CD8-positive, alpha-beta memory T cell (primary cell): ENCODE measurements around the gene GPS2. TPM values are rescaled to one million over a fixed set of nuclear protein-coding genes. Genes with fewer than 3 reads are reported as not detected.
A peak's percentile ranks its signal among the peaks of the same experiment; 100 is the strongest.

ENCODE experiments used
- CTCF ChIA-PET: fragments of 350-600 bp; sonication (Branson Sonifier 250); formaldehyde crosslinking; loops from one replicate; lab custom pipeline; 2021; ENCODE audit warnings: antibody characterized with exemption; lab: Charles Lee
- POLR2A ChIA-PET: fragments of 350-600 bp; sonication (Branson Sonifier 250); formaldehyde crosslinking; loops from one replicate; lab custom pipeline; 2021; ENCODE audit warnings: antibody characterized with exemption; lab: Charles Lee
- DNase-seq, 5 donors: peaks; one replicate each; pipeline versions ENCODE4 v3.0.0 to v3.0.0-alpha.2; 2020 to 2022; ENCODE audit warnings: mixed read lengths in 1 of 5
- H3K27ac ChIP-seq: one replicate; pipeline ENCODE4 v1.7.0; 2013; ENCODE audit warnings: low read depth, mild to moderate bottlenecking, low read length, moderate library complexity
- H3K27me3 ChIP-seq: 2 replicates; pipeline ENCODE4 v1.7.0; 2013; ENCODE audit warnings: low read length, mild to moderate bottlenecking; ENCODE audit not compliant: insufficient read depth, poor library complexity, severe bottlenecking
- H3K36me3 ChIP-seq: 2 replicates; pipeline ENCODE4 v1.7.0; 2013; ENCODE audit warnings: mild to moderate bottlenecking, low read length, moderate library complexity; ENCODE audit not compliant: insufficient read depth
- H3K4me1 ChIP-seq: 2 replicates; pipeline ENCODE4 v1.7.0; 2013; ENCODE audit warnings: mild to moderate bottlenecking, low read length, moderate library complexity; ENCODE audit not compliant: insufficient read depth
- H3K4me3 ChIP-seq: 2 replicates; pipeline ENCODE4 v1.7.0; 2013; ENCODE audit warnings: mild to moderate bottlenecking, low read length
- H3K9me3 ChIP-seq: 2 replicates; pipeline ENCODE4 v1.7.0; 2013; ENCODE audit warnings: mild to moderate bottlenecking, low read length
- H3K27ac Mint-ChIP-seq, 8 donors: one replicate each; pipeline ENCODE4 v1.8.0; 2020 to 2021; ENCODE audit warnings: mixed read lengths in 8 of 8, mild to moderate bottlenecking in 6 of 8, inconsistent platforms in 3 of 8, moderate library complexity in 3 of 8
- H3K27me3 Mint-ChIP-seq, 2 donors: one replicate each; pipeline ENCODE4 v1.8.0; 2020 to 2021; ENCODE audit warnings: mixed read lengths in 2 of 2, mild to moderate bottlenecking in 1 of 2, moderate library complexity in 1 of 2
- H3K36me3 Mint-ChIP-seq, 3 donors: one replicate each; pipeline ENCODE4 v1.8.0; 2020 to 2021; ENCODE audit warnings: mixed read lengths in 3 of 3, inconsistent platforms in 1 of 3, mild to moderate bottlenecking in 1 of 3
- H3K4me1 Mint-ChIP-seq, 3 donors: one replicate each; pipeline ENCODE4 v1.8.0; 2020 to 2021; ENCODE audit warnings: mixed read lengths in 3 of 3, inconsistent platforms in 1 of 3, mild to moderate bottlenecking in 1 of 3
- H3K4me3 Mint-ChIP-seq, 7 donors: one replicate each; pipeline ENCODE4 v1.8.0; 2020 to 2021; ENCODE audit warnings: mixed read lengths in 7 of 7, mild to moderate bottlenecking in 6 of 7, moderate library complexity in 4 of 7, inconsistent platforms in 2 of 7
- H3K9me3 Mint-ChIP-seq, 5 donors: one replicate each; pipeline ENCODE4 v1.8.0; 2020 to 2022; ENCODE audit warnings: mixed read lengths in 5 of 5, mild to moderate bottlenecking in 3 of 5, moderate library complexity in 2 of 5, inconsistent platforms in 1 of 5
- polyA plus RNA-seq: library from polyadenylated mRNA; unstranded; fragments of 300-500 nt; fragmentation: Illumina TruSeq; gene quantifications from one replicate; pipeline ENCODE4 v1.2.3, GENCODE V29; 2021
- total RNA-seq, 2 experiments: library from RNA; stranded (reverse); gene quantifications; one replicate each; pipeline ENCODE4 v1.2.3, GENCODE V29; 2021

Gene GPS2
- total and polyA plus RNA-seq, 3 experiments from 2014 or later: 81.1 to 116 (median 85.2) TPM

- Mint-ChIP-seq H3K4me3 (peak overlapping the region; percentile 91 to 99 (median 97)), H3K4me1 (peaks cover 36 to 60% (median 46%) of the 10 kb centered on the region in 3 donors), H3K9me3 (no peaks in the 10 kb centered on the region), H3K36me3 (peaks cover 0 to 27% (median 0%) of the 10 kb centered on the region in 3 donors), H3K27me3 (peaks cover 0 to 2% of the 10 kb centered on the region in 2 donors), H3K27ac (peak overlapping the region; percentile 95 to 99 (median 97))
- no peaks in the 10 kb centered on the region for H3K36me3 ChIP-seq
- peak overlapping the region; percentile 82 for H3K27ac ChIP-seq
- ChIA-PET CTCF (interaction anchor here (0.6 to 9.8 kb wide), 15 partner anchors 8 to 357 kb away, joined by 3 to 85 read pairs (median 5); partner anchors contain the start of genes ACAP1, TMEM95 and TP53), POLR2A (interaction anchor here (0.7 to 2.5 kb wide), 17 partner anchors 9 to 357 kb away, joined by 3 to 21 read pairs (median 4); partner anchors contain the start of genes DVL2, GABARAP, GPS2 and KCTD11)
- H3K4me1 ChIP-seq: peaks cover 47% of the 10 kb centered on the region
- H3K27me3 ChIP-seq: no peaks in the 10 kb centered on the region
- H3K9me3 ChIP-seq: no peaks in the 10 kb centered on the region
- H3K4me3 ChIP-seq: peak overlapping the region; percentile 79
- DNase-seq: peak; percentile 70 to 87 (median 81)
These were observed 15.0 kb upstream of the GPS2 start for GRCh38 chr17:7329997-7330637.

- H3K4me3 ChIP-seq: peak overlapping the region; percentile 79
- peak overlapping the region; percentile 82 for H3K27ac ChIP-seq
- Mint-ChIP-seq H3K9me3 (no peaks in the 10 kb centered on the region), H3K27me3 (peaks cover 0 to 2% of the 10 kb centered on the region in 2 donors), H3K4me3 (peak overlapping the region; percentile 91 to 99 (median 97)), H3K4me1 (peaks cover 33 to 54% (median 42%) of the 10 kb centered on the region in 3 donors), H3K36me3 (peaks cover 0 to 33% (median 0%) of the 10 kb centered on the region in 3 donors), H3K27ac (peak overlapping the region; percentile 95 to 99 (median 97))
- H3K36me3 ChIP-seq: no peaks in the 10 kb centered on the region
- peaks cover 43% of the 10 kb centered on the region for H3K4me1 ChIP-seq
- H3K9me3 ChIP-seq: no peaks in the 10 kb centered on the region
- peak; percentile 92 to 98 (median 97) for DNase-seq
- ChIA-PET POLR2A (interaction anchor here (0.7 to 2.5 kb wide), 17 partner anchors 10 to 358 kb away, joined by 3 to 21 read pairs (median 4); partner anchors contain the start of genes DVL2, GABARAP, GPS2 and KCTD11), CTCF (interaction anchor here (0.6 to 9.8 kb wide), 14 partner anchors 8 to 358 kb away, joined by 3 to 85 read pairs (median 5); partner anchors contain the start of genes ACAP1, TMEM95 and TP53)
- H3K27me3 ChIP-seq: no peaks in the 10 kb centered on the region
These were observed 14.3 kb upstream of the GPS2 start for GRCh38 chr17:7329374-7329996.

GRCh38 chr17:7328840-7329373 is 13.7 kb upstream of the GPS2 start, which contains the start of gene NEURL4:
NEURL4 (minus strand) TSS chr17:7329335; CDS start chr17:7329312, 23 bp downstream.
- peak within 1 kb of the TSS; percentile 79 for H3K4me3 ChIP-seq
- no peaks in the 10 kb centered on the region for H3K9me3 Mint-ChIP-seq
- POLR2A ChIA-PET: interaction anchor here (0.6 to 2.5 kb wide), 11 partner anchors 14 to 359 kb away, joined by 3 to 21 read pairs (median 4); partner anchors contain the start of genes GABARAP, GPS2, KCTD11 and POLR2A
- H3K4me1 Mint-ChIP-seq: peaks cover 37 to 58% (median 46%) of the 10 kb centered on the region in 3 donors
- H3K36me3 ChIP-seq: peaks cover 1% of the 10 kb centered on the region
- no peaks in the 10 kb centered on the region for H3K27me3 ChIP-seq
- H3K9me3 ChIP-seq: no peaks in the 10 kb centered on the region
- peak within 1 kb of the TSS; percentile 91 to 99 (median 97) for H3K4me3 Mint-ChIP-seq
- peaks cover 0 to 38% (median 0%) of the 10 kb centered on the region in 3 donors for H3K36me3 Mint-ChIP-seq
- peaks cover 0 to 2% of the 10 kb centered on the region in 2 donors for H3K27me3 Mint-ChIP-seq
- DNase-seq: peak in 2 of 5 donors; percentile 35 to 60
- H3K4me1 ChIP-seq: peaks cover 43% of the 10 kb centered on the region
- CTCF ChIA-PET: interaction anchor here (1.0 to 9.8 kb wide), 10 partner anchors 9 to 359 kb away, joined by 3 to 85 read pairs (median 6); partner anchors contain the start of genes ACAP1, TMEM95 and TP53
- H3K27ac ChIP-seq: peak within 1 kb of the TSS; percentile 82
- peak within 1 kb of the TSS; percentile 95 to 99 (median 97) for H3K27ac Mint-ChIP-seq

GRCh38 chr17:7328009-7328408 is 12.8 kb upstream of the GPS2 start:
- peaks cover 10% of the 10 kb centered on the region for H3K36me3 ChIP-seq
- CTCF ChIA-PET: interaction anchor here (2.0 to 9.8 kb wide), 4 partner anchors 10 to 32 kb away, joined by 8 to 85 read pairs (median 16); partner anchors contain the start of genes ACAP1 and TMEM95
- H3K27ac Mint-ChIP-seq: peak overlapping the region in 7 of 8 donors; percentile 52 to 98 (median 85)
- peaks cover 0 to 47% (median 0%) of the 10 kb centered on the region in 3 donors for H3K36me3 Mint-ChIP-seq
- POLR2A ChIA-PET: interaction anchor here (0.6 to 1.7 kb wide), 2 partner anchors 8 to 346 kb away, joined by 3 to 8 read pairs; partner anchors contain the start of gene ACAP1
- no peak overlapping the region for H3K27ac ChIP-seq
- no peak for DNase-seq
- peaks cover 33 to 56% (median 40%) of the 10 kb centered on the region in 3 donors for H3K4me1 Mint-ChIP-seq
- no peaks in the 10 kb centered on the region for H3K9me3 ChIP-seq
- H3K4me3 Mint-ChIP-seq: peak overlapping the region; percentile 81 to 98 (median 95)
- H3K4me1 ChIP-seq: peaks cover 41% of the 10 kb centered on the region
- H3K27me3 ChIP-seq: no peaks in the 10 kb centered on the region
- H3K27me3 Mint-ChIP-seq: peaks cover 0 to 2% of the 10 kb centered on the region in 2 donors
- H3K9me3 Mint-ChIP-seq: no peaks in the 10 kb centered on the region
- H3K4me3 ChIP-seq: no peak overlapping the region

GRCh38 chr17:7327501-7327900 is 12.3 kb upstream of the GPS2 start:
- no peaks in the 10 kb centered on the region for H3K27me3 ChIP-seq
- Mint-ChIP-seq H3K36me3 (peaks cover 0 to 52% (median 0%) of the 10 kb centered on the region in 3 donors), H3K4me3 (peak overlapping the region in 3 of 7 donors; percentile 67 to 86 (median 81)), H3K4me1 (peaks cover 30 to 52% (median 35%) of the 10 kb centered on the region in 3 donors), H3K9me3 (no peaks in the 10 kb centered on the region), H3K27me3 (peaks cover 0 to 2% of the 10 kb centered on the region in 2 donors), H3K27ac (peak overlapping the region in 3 of 8 donors; percentile 64 to 98 (median 97))
- no peaks in the 10 kb centered on the region for H3K9me3 ChIP-seq
- H3K27ac ChIP-seq: no peak overlapping the region
- POLR2A ChIA-PET: interaction anchor here (1.1 to 1.7 kb wide), 2 partner anchors 9 to 12 kb away, joined by 4 to 8 read pairs; partner anchors contain the start of genes ACAP1 and GPS2
- H3K4me3 ChIP-seq: no peak overlapping the region
- CTCF ChIA-PET: interaction anchor here (1.0 to 9.8 kb wide), 3 partner anchors 10 to 109 kb away, joined by 7 to 85 read pairs (median 7); partner anchors contain the start of gene ACAP1
- H3K4me1 ChIP-seq: peaks cover 41% of the 10 kb centered on the region
- H3K36me3 ChIP-seq: peaks cover 15% of the 10 kb centered on the region
- DNase-seq: no peak

- no peak for DNase-seq
- Histone ChIP-seq H3K27ac (no peak overlapping the region), H3K27me3 (no peaks in the 10 kb centered on the region), H3K36me3 (peaks cover 20% of the 10 kb centered on the region), H3K4me3 (no peak overlapping the region), H3K9me3 (no peaks in the 10 kb centered on the region), H3K4me1 (peaks cover 37% of the 10 kb centered on the region)
- ChIA-PET POLR2A (interaction anchor here (1.1 to 1.7 kb wide), 2 partner anchors 9 to 12 kb away, joined by 4 to 8 read pairs; partner anchors contain the start of genes ACAP1 and GPS2), CTCF (interaction anchor here (1.0 to 9.8 kb wide), 4 partner anchors 11 to 110 kb away, joined by 3 to 85 read pairs (median 7); partner anchors contain the start of gene ACAP1)
- Mint-ChIP-seq H3K9me3 (no peaks in the 10 kb centered on the region), H3K4me1 (peaks cover 26 to 48% (median 31%) of the 10 kb centered on the region in 3 donors), H3K27ac (peak overlapping the region in 2 of 8 donors; percentile 20 to 80), H3K4me3 (peak overlapping the region in 2 of 7 donors; percentile 40 to 81), H3K36me3 (peaks cover 0 to 56% (median 0%) of the 10 kb centered on the region in 3 donors), H3K27me3 (peaks cover 0 to 2% of the 10 kb centered on the region in 2 donors)
These were observed 11.9 kb upstream of the GPS2 start for GRCh38 chr17:7327056-7327455.
